HG02623 (cell line): Measurements from ENCODE around the gene NMB.
A peak's percentile ranks its signal among the peaks of the same experiment; 100 is the strongest.
"Not testable (repeated sequence)": the region's sequence is repeated elsewhere in the genome, so short reads cannot be mapped to it uniquely, and the experiment has no call there.

Experiments used
- ATAC-seq: cut with Tn5 transposase; IDR thresholded peaks from one replicate; pipeline ENCODE4 v1.9.1; 2021; ENCODE audit warnings: moderate library complexity; ENCODE audit not compliant: unreplicated experiment

Gene NMB

GRCh38 chr15:84656972-84657371 is 1.0 kb downstream of the NMB start:
- no peak for ATAC-seq

GRCh38 chr15:84654689-84655453 is 3.1 kb downstream of the NMB start:
- no peak for ATAC-seq

- peak; percentile 78 for ATAC-seq
Measured at GRCh38 chr15:84653910-84654688, 3.9 kb downstream of the NMB start, which contains the start of gene WDR73. Gene WDR73, minus strand, starts transcription at chr15:84654283. Its CDS starts 9 bp downstream, at chr15:84654274.

- no peak for ATAC-seq
Measured at GRCh38 chr15:84653584-84653909, 4.5 kb downstream of the NMB start.

GRCh38 chr15:84649706-84650105 is 8.3 kb downstream of the NMB start:
- no peak for ATAC-seq

GRCh38 chr15:84648539-84648938 is 9.5 kb downstream of the NMB start:
- no peak for ATAC-seq

- ATAC-seq: no peak
Measured at GRCh38 chr15:84647726-84648125, 10.3 kb downstream of the NMB start.

- no peak for ATAC-seq
Measured at GRCh38 chr15:84645997-84646396, 12.0 kb downstream of the NMB start.

GRCh38 chr15:84645496-84645895 is 12.5 kb downstream of the NMB start:
- ATAC-seq: no peak

- ATAC-seq: no peak
Measured at GRCh38 chr15:84643838-84644237, 14.2 kb downstream of the NMB start.

- ATAC-seq: not testable (repeated sequence)
Measured at GRCh38 chr15:84642640-84643039, 15.4 kb downstream of the NMB start.

- ATAC-seq: not testable (repeated sequence)
Measured at GRCh38 chr15:84641871-84642270, 16.1 kb downstream of the NMB start.

GRCh38 chr15:84638103-84638502 is 19.9 kb downstream of the NMB start:
- no peak for ATAC-seq

- ATAC-seq: no peak
Measured at GRCh38 chr15:84634228-84634837, 23.7 kb downstream of the NMB start.

- peak; percentile 30 for ATAC-seq
Measured at GRCh38 chr15:84633311-84634227, 24.4 kb downstream of the NMB start.

- no peak for ATAC-seq
Measured at GRCh38 chr15:84631706-84632272, 26.2 kb downstream of the NMB start.

- no peak for ATAC-seq
Measured at GRCh38 chr15:84629033-84629432, 29.0 kb downstream of the NMB start.

GRCh38 chr15:84625123-84625522 is 32.9 kb downstream of the NMB start:
- ATAC-seq: no peak

- no peak for ATAC-seq
Measured at GRCh38 chr15:84624359-84624758, 33.6 kb downstream of the NMB start.

- ATAC-seq: no peak
Measured at GRCh38 chr15:84621358-84621979, 36.5 kb downstream of the NMB start.
